Neural cell (in vitro differentiated cells): Measurements from ENCODE around the gene NGF. TPM values are rescaled to one million over a fixed set of nuclear protein-coding genes. Genes with fewer than 3 reads are reported as not detected.

Source experiments
- H2AFZ ChIP-seq: fragments of 200-600, 300-800 bp; sonication (generic), shearing (Covaris generic); 2 replicates; pipeline ENCODE4 v1.6.0; 2014; ENCODE audit warnings: low read depth, mild to moderate bottlenecking, antibody characterized with exemption, low read length, moderate library complexity
- H3F3A ChIP-seq: fragments of 200-600 bp; shearing (Covaris generic); 2 replicates; pipeline ENCODE4 v1.6.1; 2016; ENCODE audit warnings: mild to moderate bottlenecking, moderate library complexity, mixed read lengths, antibody characterized with exemption, low read length; ENCODE audit not compliant: insufficient read depth, poor library complexity, severe bottlenecking
- H3K27ac ChIP-seq: fragments of 200-600, 300-800 bp; sonication (generic), shearing (Covaris generic); 2 replicates; pipeline ENCODE4 v1.5.1; 2014; ENCODE audit warnings: mild to moderate bottlenecking, low read length, moderate library complexity
- H3K27me3 ChIP-seq: fragments of 300-800, 200-600 bp; sonication (generic), shearing (Covaris generic); 2 replicates; pipeline ENCODE4 v1.6.0; 2014; ENCODE audit warnings: mild to moderate bottlenecking, low read depth, low read length, moderate library complexity; ENCODE audit not compliant: insufficient read depth
- H3K36me3 ChIP-seq: fragments of 300-800, 200-600 bp; sonication (generic), shearing (Covaris generic); 2 replicates; pipeline ENCODE4 v1.5.1; 2014; ENCODE audit warnings: mild to moderate bottlenecking, antibody characterized with exemption, low read length, moderate library complexity; ENCODE audit not compliant: insufficient read depth
- H3K4me2 ChIP-seq: fragments of 300-800, 200-600 bp; sonication (generic), shearing (Covaris generic); 2 replicates; pipeline ENCODE4 v1.6.0; 2014; ENCODE audit warnings: mild to moderate bottlenecking, low read length
- H3K4me3 ChIP-seq: fragments of 300-800, 200-600 bp; sonication (generic), shearing (Covaris generic); 2 replicates; pipeline ENCODE4 v1.5.1; 2014; ENCODE audit warnings: mild to moderate bottlenecking, low read length, moderate library complexity
- H3K79me2 ChIP-seq: fragments of 200-600 bp; shearing (Covaris generic); replicated peaks from 2 replicates; pipeline ENCODE4 v1.6.0; 2014; ENCODE audit warnings: mild to moderate bottlenecking, low read length, moderate library complexity; ENCODE audit not compliant: insufficient read depth
- H3K9ac ChIP-seq: fragments of 300-800, 200-600 bp; sonication (generic), shearing (Covaris generic); 2 replicates; pipeline ENCODE4 v1.6.1; 2016; ENCODE audit warnings: mild to moderate bottlenecking, low read length, mixed read lengths
- H3K9me2 ChIP-seq: fragments of 200-600 bp; shearing (Covaris generic); 2 replicates; pipeline ENCODE4 v1.6.1; 2016; ENCODE audit warnings: mild to moderate bottlenecking, low read length, mixed read lengths; ENCODE audit not compliant: insufficient read depth
- H3K9me3 ChIP-seq: fragments of 200-600, 300-800 bp; sonication (generic), shearing (Covaris generic); 2 replicates; pipeline ENCODE4 v1.6.1; 2016; ENCODE audit warnings: mild to moderate bottlenecking, mixed run types, low read length, moderate library complexity, mixed read lengths
- H4K20me1 ChIP-seq: fragments of 200-600 bp; shearing (Covaris generic); 2 replicates; pipeline ENCODE4 v1.6.1; 2016; ENCODE audit warnings: mild to moderate bottlenecking, mixed run types; ENCODE audit not compliant: insufficient read depth
- CTCF ChIP-seq: fragments of 450-650 bp; IDR thresholded peaks from 2 replicates; pipeline ENCODE4 v1.5.1; 2014; ENCODE audit warnings: antibody characterized with exemption, mild to moderate bottlenecking, moderate library complexity; ENCODE audit not compliant: poor library complexity, severe bottlenecking
- EP300 ChIP-seq: fragments of 450-650 bp; conservative IDR thresholded peaks from 2 replicates; pipeline ENCODE4 v1.6.1; 2014; ENCODE audit warnings: antibody characterized with exemption, mild to moderate bottlenecking, moderate library complexity; ENCODE audit not compliant: poor library complexity, severe bottlenecking
- EZH2 ChIP-seq: fragments of 200-600, 300-800 bp; shearing (Covaris generic), sonication (generic); IDR thresholded peaks from 2 replicates; pipeline ENCODE4 v1.6.1; 2014; ENCODE audit warnings: antibody characterized with exemption, low read length, borderline replicate concordance, mild to moderate bottlenecking; ENCODE audit not compliant: insufficient read depth, poor library complexity, severe bottlenecking
- MXI1 ChIP-seq: fragments of 450-650 bp; conservative IDR thresholded peaks from 2 replicates; pipeline ENCODE4 v1.6.1; 2014; ENCODE audit warnings: antibody characterized with exemption, mild to moderate bottlenecking; ENCODE audit not compliant: poor library complexity, severe bottlenecking
- POLR2AphosphoS5 ChIP-seq: IDR thresholded peaks from 2 replicates; pipeline ENCODE4 v1.6.1; 2012
- RAD21 ChIP-seq: fragments of 450-650 bp; conservative IDR thresholded peaks from 2 replicates; pipeline ENCODE4 v1.6.1; 2014; ENCODE audit warnings: antibody characterized with exemption, mild to moderate bottlenecking, moderate library complexity
- REST ChIP-seq: IDR thresholded peaks from 2 replicates; pipeline ENCODE4 v1.6.1; 2012; ENCODE audit warnings: borderline replicate concordance
- SMC3 ChIP-seq: fragments of 450-650 bp; conservative IDR thresholded peaks from 2 replicates; pipeline ENCODE4 v1.6.1; 2014; ENCODE audit warnings: antibody characterized with exemption, mild to moderate bottlenecking, moderate library complexity; ENCODE audit not compliant: poor library complexity
- TAF1 ChIP-seq: IDR thresholded peaks from 2 replicates; pipeline ENCODE4 v1.6.1; 2012; ENCODE audit warnings: low read depth
- polyA plus RNA-seq: library from polyadenylated mRNA; depleted of rRNA; stranded (reverse); fragments of >200 nt; gene quantifications from 2 replicates; pipeline ENCODE4 v1.2.3, GENCODE V29; 2014

NGF gene
- polyA plus RNA-seq, 1 donor from 2014 or later = not detected

GRCh38 chr1:115293899-115294298 is 44.1 kb downstream of the NGF start:
- no peak overlapping the region for H3K4me3 ChIP-seq
- H3K4me2 ChIP-seq = no peak overlapping the region
- H3K27ac ChIP-seq = no peak overlapping the region
- no peaks in the 10 kb centered on the region for H4K20me1 ChIP-seq
- no peaks in the 10 kb centered on the region for H3K79me2 ChIP-seq
- no peaks in the 10 kb centered on the region for H3K27me3 ChIP-seq
- TF ChIP-seq SMC3 (no peak), EP300 (no peak)
- H2AFZ ChIP-seq = no peak overlapping the region
- no peak overlapping the region for H3K9ac ChIP-seq
- no peaks in the 10 kb centered on the region for H3K9me3 ChIP-seq
- H3F3A ChIP-seq = no peaks in the 10 kb centered on the region
- H3K36me3 ChIP-seq = no peaks in the 10 kb centered on the region
- H3K9me2 ChIP-seq = no peaks in the 10 kb centered on the region

GRCh38 chr1:115293006-115293405 is 45.0 kb downstream of the NGF start:
- no peaks in the 10 kb centered on the region for H3K36me3 ChIP-seq
- no peaks in the 10 kb centered on the region for H3K79me2 ChIP-seq
- H3K27ac ChIP-seq = no peak overlapping the region
- H3K9me3 ChIP-seq = no peaks in the 10 kb centered on the region
- no peaks in the 10 kb centered on the region for H4K20me1 ChIP-seq
- H3K9me2 ChIP-seq = no peaks in the 10 kb centered on the region
- TF ChIP-seq MXI1 = no peak
- TF ChIP-seq RAD21 = no peak
- no peak for TF ChIP-seq EZH2
- no peak for TF ChIP-seq REST
- TF ChIP-seq SMC3 = no peak
- no peak for TF ChIP-seq POLR2AphosphoS5
- no peak for TF ChIP-seq TAF1
- TF ChIP-seq EP300 = no peak
- TF ChIP-seq CTCF = no peak
- no peaks in the 10 kb centered on the region for H3F3A ChIP-seq
- no peak overlapping the region for H3K4me3 ChIP-seq
- H3K9ac ChIP-seq = no peak overlapping the region
- H3K27me3 ChIP-seq = no peaks in the 10 kb centered on the region
- no peak overlapping the region for H3K4me2 ChIP-seq
- no peak overlapping the region for H2AFZ ChIP-seq

GRCh38 chr1:115291741-115292140 is 46.3 kb downstream of the NGF start:
- H3K36me3 ChIP-seq = no peaks in the 10 kb centered on the region
- TF ChIP-seq SMC3 (no peak), EZH2 (no peak), EP300 (no peak), CTCF (no peak), MXI1 (no peak), TAF1 (no peak), REST (no peak), RAD21 (no peak), POLR2AphosphoS5 (no peak)
- H3K9me2 ChIP-seq = no peaks in the 10 kb centered on the region
- no peaks in the 10 kb centered on the region for H3K79me2 ChIP-seq
- no peaks in the 10 kb centered on the region for H3K27me3 ChIP-seq
- no peaks in the 10 kb centered on the region for H3K9me3 ChIP-seq
- no peaks in the 10 kb centered on the region for H4K20me1 ChIP-seq
- H3F3A ChIP-seq = no peaks in the 10 kb centered on the region
- no peak overlapping the region for H3K27ac ChIP-seq
- no peak overlapping the region for H2AFZ ChIP-seq
- no peak overlapping the region for H3K4me3 ChIP-seq
- H3K9ac ChIP-seq = no peak overlapping the region
- no peak overlapping the region for H3K4me2 ChIP-seq
